PFSK-1 (cell line): ENCODE measurements around the gene GLT8D1.

Source experiments
- FOXP2 ChIP-seq: optimal IDR thresholded peaks from 2 replicates; pipeline ENCODE3; 2011; ENCODE audit warnings: borderline replicate concordance, control low read depth, inconsistent platforms; ENCODE audit not compliant: insufficient read depth; ENCODE audit errors: extremely low read length, extremely low read depth
- POLR2AphosphoS5 ChIP-seq: IDR thresholded peaks from 2 replicates; pipeline ENCODE4 v1.6.1; 2012; ENCODE audit warnings: low read depth, mild to moderate bottlenecking, control low read depth, low read length, moderate library complexity
- SIN3A ChIP-seq: IDR thresholded peaks from 2 replicates; pipeline ENCODE4 v1.6.1; 2012; ENCODE audit warnings: mild to moderate bottlenecking, low read length, moderate library complexity, borderline replicate concordance; ENCODE audit not compliant: insufficient read depth
- TAF1 ChIP-seq: IDR thresholded peaks from 2 replicates; pipeline ENCODE4 v1.6.1; 2012; ENCODE audit warnings: low read length, control low read depth, borderline replicate concordance; ENCODE audit not compliant: insufficient read depth
- TF ChIP-seq, protein P1 (sequence below), 2 experiments: IDR thresholded peaks; 2 replicates each; pipeline versions ENCODE4 v1.6.1 to v1.8.0; 2011 to 2012; ENCODE audit warnings: low read depth in 2 of 2, low read length in 2 of 2, control low read depth in 1 of 2, inconsistent platforms in 1 of 2, mild to moderate bottlenecking in 1 of 2, moderate library complexity in 1 of 2; ENCODE audit not compliant: insufficient read depth in 1 of 2

GLT8D1 gene

DNA sequence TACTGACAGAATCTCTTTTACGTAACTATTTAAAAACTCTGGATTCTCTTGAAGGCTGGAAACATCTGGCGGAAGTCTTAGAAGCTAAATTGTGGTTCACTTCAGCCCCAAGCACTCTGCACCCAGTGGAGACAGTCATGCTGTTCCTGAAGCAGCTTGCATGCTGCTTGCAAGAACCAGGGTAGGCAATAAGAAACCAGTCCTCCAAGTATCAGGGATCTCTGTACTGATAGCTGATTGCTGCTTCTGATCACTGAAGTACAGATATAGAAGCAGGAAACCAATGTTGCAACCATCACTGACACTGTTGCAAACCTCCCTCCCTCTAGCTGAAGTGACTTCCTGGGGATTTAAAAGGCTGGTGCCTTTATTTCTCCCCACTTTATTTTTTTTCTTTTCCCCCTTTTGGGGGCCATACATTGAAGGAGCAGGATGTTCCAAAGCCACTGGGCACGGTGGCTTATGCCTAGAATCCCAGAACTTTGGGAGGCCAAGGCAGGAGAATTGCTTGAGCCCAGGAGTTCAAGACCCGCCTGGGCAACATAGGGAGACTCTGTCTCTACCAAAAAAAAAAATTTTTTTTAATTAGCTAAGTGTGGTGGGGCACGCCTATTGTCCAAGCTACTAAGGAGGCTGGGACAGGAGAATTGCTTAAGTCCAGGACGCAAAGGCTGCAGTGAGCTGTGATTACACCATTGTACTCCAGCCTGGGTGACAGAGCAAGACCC lies 15.6 kb upstream of the GLT8D1 start:
- TF ChIP-seq POLR2AphosphoS5 (no peak), SIN3A (no peak), FOXP2 (no peak), TAF1 (no peak)
- TF ChIP-seq, protein P1, sequence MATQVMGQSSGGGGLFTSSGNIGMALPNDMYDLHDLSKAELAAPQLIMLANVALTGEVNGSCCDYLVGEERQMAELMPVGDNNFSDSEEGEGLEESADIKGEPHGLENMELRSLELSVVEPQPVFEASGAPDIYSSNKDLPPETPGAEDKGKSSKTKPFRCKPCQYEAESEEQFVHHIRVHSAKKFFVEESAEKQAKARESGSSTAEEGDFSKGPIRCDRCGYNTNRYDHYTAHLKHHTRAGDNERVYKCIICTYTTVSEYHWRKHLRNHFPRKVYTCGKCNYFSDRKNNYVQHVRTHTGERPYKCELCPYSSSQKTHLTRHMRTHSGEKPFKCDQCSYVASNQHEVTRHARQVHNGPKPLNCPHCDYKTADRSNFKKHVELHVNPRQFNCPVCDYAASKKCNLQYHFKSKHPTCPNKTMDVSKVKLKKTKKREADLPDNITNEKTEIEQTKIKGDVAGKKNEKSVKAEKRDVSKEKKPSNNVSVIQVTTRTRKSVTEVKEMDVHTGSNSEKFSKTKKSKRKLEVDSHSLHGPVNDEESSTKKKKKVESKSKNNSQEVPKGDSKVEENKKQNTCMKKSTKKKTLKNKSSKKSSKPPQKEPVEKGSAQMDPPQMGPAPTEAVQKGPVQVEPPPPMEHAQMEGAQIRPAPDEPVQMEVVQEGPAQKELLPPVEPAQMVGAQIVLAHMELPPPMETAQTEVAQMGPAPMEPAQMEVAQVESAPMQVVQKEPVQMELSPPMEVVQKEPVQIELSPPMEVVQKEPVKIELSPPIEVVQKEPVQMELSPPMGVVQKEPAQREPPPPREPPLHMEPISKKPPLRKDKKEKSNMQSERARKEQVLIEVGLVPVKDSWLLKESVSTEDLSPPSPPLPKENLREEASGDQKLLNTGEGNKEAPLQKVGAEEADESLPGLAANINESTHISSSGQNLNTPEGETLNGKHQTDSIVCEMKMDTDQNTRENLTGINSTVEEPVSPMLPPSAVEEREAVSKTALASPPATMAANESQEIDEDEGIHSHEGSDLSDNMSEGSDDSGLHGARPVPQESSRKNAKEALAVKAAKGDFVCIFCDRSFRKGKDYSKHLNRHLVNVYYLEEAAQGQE (IDR thresholded peaks at IDR 0.05; ENCODE audit: insufficient read depth in 1 of 2, low read depth in 2 of 2, low read length in 2 of 2), result no peak

DNA sequence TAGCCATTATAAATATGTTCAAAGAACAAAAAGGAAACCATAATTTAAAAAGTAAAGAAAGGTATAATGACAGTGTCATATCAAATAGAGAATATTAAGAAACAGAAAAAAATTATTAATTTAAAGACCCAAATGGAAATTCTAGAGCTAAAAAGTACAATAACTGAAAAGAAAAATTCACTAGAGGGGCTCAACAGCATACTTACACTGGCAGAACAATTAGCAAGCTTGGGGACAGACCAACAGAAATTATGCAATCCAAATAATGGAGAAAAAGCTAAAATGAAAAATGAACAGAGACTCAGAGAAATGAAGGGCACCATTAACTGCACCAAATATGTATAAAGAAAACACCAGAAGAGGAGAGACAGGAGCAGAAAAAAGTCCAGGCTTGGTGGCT lies 14.0 kb upstream of the GLT8D1 start:
- TF ChIP-seq POLR2AphosphoS5, result no peak

DNA sequence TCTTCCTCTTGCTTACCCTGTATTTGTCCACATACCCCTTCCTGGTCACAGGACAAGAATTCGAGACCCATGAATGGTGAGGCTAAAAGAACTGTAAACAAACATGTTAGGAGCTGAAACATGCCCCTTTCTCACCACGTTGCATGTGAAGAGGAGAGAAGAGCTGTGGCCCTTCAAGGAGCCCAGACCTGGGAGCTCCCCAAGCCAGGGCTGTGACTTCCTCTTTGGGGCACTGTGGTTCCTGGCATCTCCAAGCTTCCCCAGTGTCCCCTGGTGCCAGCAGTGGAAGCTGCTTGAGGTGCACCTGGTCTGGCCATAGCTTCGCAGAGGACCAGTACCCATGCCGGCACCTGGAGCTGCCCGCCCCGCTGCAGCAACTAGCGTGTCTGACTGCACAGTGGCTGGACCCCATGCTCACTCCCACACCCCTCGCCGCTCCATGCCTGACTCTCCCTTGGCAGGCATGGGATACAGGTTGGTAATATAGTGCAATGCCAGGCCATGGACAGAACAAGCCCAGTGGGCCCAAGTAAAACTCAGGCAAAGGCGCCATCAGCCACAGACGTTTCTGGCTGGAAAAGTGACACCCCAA lies 10.2 kb upstream of the GLT8D1 start:
- TF ChIP-seq, protein P1 (IDR thresholded peaks at IDR 0.05; ENCODE audit: insufficient read depth in 1 of 2, low read depth in 2 of 2, low read length in 2 of 2), result no peak
- TF ChIP-seq TAF1 (no peak), FOXP2 (no peak), POLR2AphosphoS5 (no peak), SIN3A (no peak)

DNA sequence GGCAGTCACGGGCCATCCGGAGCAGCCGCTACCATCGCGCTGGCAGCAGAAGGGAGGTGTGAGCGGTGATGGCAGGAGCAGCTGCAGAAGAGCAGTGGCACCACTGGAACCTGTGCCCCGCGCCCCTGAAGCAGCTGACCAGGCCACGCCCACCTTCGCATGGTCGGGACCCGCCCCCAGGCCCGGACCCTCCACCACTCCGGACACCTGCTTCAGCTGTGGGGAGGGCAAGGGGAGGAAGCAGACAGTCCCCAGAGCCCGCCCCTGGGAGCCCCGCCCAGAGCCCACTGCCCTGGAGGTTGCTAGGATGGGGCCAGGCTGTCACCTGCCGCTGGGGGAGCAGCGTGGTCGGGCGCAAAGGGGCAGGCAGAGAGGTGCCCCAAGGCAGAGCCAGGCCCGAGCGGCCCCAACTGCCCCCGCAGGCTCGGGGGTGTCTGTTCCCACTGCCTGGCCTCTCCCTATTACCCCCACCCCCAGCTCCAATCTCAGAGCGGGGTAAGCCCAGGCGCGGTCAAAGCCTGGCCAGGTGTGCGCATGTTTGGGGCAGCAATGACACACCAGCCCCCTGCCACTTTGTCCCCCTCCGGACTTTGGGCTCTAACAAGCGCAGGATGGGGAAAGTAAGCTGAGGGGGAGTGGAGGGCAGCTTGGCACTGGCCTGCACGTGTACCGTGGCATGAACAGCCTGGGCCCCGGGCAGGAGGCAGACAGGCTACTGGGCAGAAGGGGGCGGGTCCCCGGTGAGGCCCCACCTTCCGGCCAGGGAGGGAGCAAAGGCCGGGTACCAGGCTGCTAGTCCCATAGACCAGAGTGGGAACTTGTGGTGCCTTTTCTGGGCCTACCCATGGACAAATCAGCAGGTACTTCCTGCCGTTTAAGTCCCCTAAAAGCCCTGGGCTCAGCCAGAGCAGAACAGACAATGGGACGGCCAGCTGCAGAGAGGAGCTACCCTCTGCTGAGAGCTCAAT lies 9.0 kb upstream of the GLT8D1 start:
- TF ChIP-seq SIN3A (no peak), TAF1 (no peak)

DNA sequence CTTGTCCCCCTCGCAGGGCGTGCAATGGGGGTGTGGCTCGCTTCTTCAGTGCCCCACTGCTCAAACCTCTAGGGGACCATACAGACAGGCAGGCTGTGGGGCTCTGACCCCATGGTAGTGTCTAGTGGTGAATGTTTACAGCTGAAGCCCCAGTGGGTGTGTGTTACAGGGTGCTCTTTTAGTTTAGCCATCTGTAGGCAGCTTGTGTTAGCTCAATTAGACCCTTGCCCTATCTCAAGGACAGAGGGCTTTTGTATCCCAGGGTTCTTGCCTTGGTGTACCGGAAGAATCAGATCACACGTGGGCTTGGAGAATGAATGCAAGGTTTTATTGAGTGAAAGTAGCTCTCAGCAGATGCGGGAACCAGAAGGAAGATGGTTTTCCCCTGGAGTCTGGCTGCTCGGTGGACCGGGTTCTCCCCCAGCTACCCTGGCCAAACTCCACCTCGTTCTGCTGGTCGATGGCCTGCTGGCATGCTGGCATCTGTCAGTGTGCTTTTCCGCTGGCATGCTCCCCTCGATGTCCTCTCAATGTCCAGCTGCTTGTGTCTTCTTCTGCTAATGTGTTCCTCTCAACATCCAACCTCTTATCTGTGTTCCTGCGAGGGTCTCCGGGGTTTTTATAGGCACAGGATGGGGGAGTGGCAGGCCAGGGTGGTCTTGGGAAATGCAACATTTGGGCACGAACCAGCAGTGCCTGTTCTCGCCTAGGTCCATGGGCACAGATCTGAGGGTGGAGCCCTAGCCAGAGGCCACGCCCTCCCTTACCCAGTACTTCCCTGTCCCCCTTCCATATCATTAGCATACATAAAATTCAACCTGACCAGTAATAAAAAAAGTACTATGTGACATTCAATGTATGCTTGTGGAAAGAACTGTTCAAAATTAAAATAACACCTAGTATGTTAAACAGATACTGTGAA lies 7.0 kb upstream of the GLT8D1 start:
- TF ChIP-seq POLR2AphosphoS5 (no peak), SIN3A (no peak), FOXP2 (no peak), TAF1 (no peak)
- TF ChIP-seq, protein P1 (IDR thresholded peaks at IDR 0.05; ENCODE audit: insufficient read depth in 1 of 2, low read depth in 2 of 2, low read length in 2 of 2), result no peak
